HepG2 (cell line): ENCODE measurements around the gene MAJIN. TPM values are rescaled to one million over a fixed set of nuclear protein-coding genes. Genes with fewer than 3 reads are reported as not detected.
A peak's percentile ranks its signal among the peaks of the same experiment; 100 is the strongest.

Experiments used
- ATAD3A ChIP-seq: sonication (generic); formaldehyde crosslinking; IDR thresholded peaks from 2 replicates; pipeline ENCODE4 v1.4.0; 2020; ENCODE audit warnings: missing genetic modification reagents
- CENPBD1 ChIP-seq: sonication (generic); formaldehyde crosslinking; IDR thresholded peaks from 2 replicates; pipeline ENCODE4 v1.8.0; 2022; ENCODE audit warnings: missing genetic modification reagents, low read depth, mild to moderate bottlenecking, borderline replicate concordance
- ELF3 ChIP-seq: IDR thresholded peaks from 2 replicates; pipeline ENCODE4 v1.6.1; 2016; ENCODE audit warnings: missing genetic modification reagents, missing compliant biosample characterization
- EP300 ChIP-seq, 3 experiments: sonication (generic) in 1 of 3; formaldehyde crosslinking in 1 of 3; IDR thresholded peaks; 2 replicates each; pipeline versions ENCODE4 v1.5.1 to v1.6.1; 2011 to 2020; ENCODE audit warnings: low read depth in 2 of 3, low read length in 2 of 3, borderline replicate concordance in 1 of 3, improper control_type of control experiment in 1 of 3, mild to moderate bottlenecking in 1 of 3, missing genetic modification reagents in 1 of 3, moderate library complexity in 1 of 3
- HOXA3 ChIP-seq: sonication (generic); formaldehyde crosslinking; IDR thresholded peaks from 2 replicates; pipeline ENCODE4 v1.5.0; 2020; ENCODE audit warnings: missing genetic modification reagents
- NR2C2 ChIP-seq: sonication (generic); formaldehyde crosslinking; IDR thresholded peaks from 2 replicates; pipeline ENCODE4 v1.4.0; 2020; ENCODE audit warnings: missing genetic modification reagents, mild to moderate bottlenecking, moderate library complexity, borderline replicate concordance
- POLR2A ChIP-seq, 2 experiments: IDR thresholded peaks; 2 replicates each; pipeline ENCODE4 v1.6.1; 2011; ENCODE audit warnings: low read depth in 2 of 2, low read length in 2 of 2, mild to moderate bottlenecking in 1 of 2, moderate library complexity in 1 of 2; ENCODE audit not compliant: insufficient read depth in 1 of 2
- POLR2AphosphoS5 ChIP-seq: IDR thresholded peaks from 2 replicates; pipeline ENCODE4 v1.6.1; 2012; ENCODE audit warnings: low read depth, low read length
- THAP7 ChIP-seq: sonication (generic); formaldehyde crosslinking; IDR thresholded peaks from 2 replicates; pipeline ENCODE4 v1.8.1; 2023; ENCODE audit warnings: mild to moderate bottlenecking, missing genetic modification reagents
- YEATS2 ChIP-seq: sonication (generic); formaldehyde crosslinking; IDR thresholded peaks from 2 replicates; pipeline ENCODE4 v1.4.0; 2020; ENCODE audit warnings: missing genetic modification reagents, borderline replicate concordance
- ZBTB40 ChIP-seq, 2 experiments: fragments of 450-650 bp in 1 of 2; sonication (generic) in 1 of 2; formaldehyde crosslinking in 1 of 2; IDR thresholded peaks; 2 replicates each; pipeline versions ENCODE4 v1.6.1 to v1.8.0; 2016 to 2022; ENCODE audit warnings: antibody characterized with exemption in 1 of 2, mild to moderate bottlenecking in 1 of 2, missing genetic modification reagents in 1 of 2
- ZNF414 ChIP-seq: sonication (generic); formaldehyde crosslinking; IDR thresholded peaks from 2 replicates; pipeline ENCODE4 v1.5.0; 2020; ENCODE audit warnings: missing genetic modification reagents
- ZNF619 ChIP-seq: sonication (generic); formaldehyde crosslinking; IDR thresholded peaks from 2 replicates; pipeline ENCODE4 v1.4.0; 2020; ENCODE audit warnings: mild to moderate bottlenecking, missing genetic modification reagents
- ZUFSP ChIP-seq: sonication (generic); formaldehyde crosslinking; IDR thresholded peaks from 2 replicates; pipeline ENCODE4 v1.9.0; 2021; ENCODE audit warnings: missing genetic modification reagents, mild to moderate bottlenecking, borderline replicate concordance
- polyA plus RNA-seq, 8 experiments: library from polyadenylated mRNA; depleted of rRNA in 3 of 8; stranded (reverse) in 7 of 8; unstranded in 1 of 8; fragments of >200 nt; fragmentation: Illumina TruSeq in 4 of 8; extraction: Trizol in 4 of 8; gene quantifications; 2 replicates each; pipeline versions ENCODE4 v1.2.1 to v1.2.3, GENCODE V29; 2011 to 2016; ENCODE audit warnings: low read depth in 4 of 8, missing spikeins in 1 of 8, mixed read lengths in 1 of 8; ENCODE audit not compliant: insufficient read depth in 1 of 8
- total RNA-seq, 5 experiments: library from RNA; depleted of rRNA; stranded (reverse); fragments of >200 nt; fragmentation: Illumina TruSeq; extraction: Trizol; gene quantifications; 2 replicates each; pipeline ENCODE4 v1.2.3, GENCODE V29; 2016; ENCODE audit warnings: low read depth in 1 of 5

The MAJIN gene
- total and polyA plus RNA-seq, 2 of the 13 experiments (the other 11 are each of a cell fraction or from before 2014, with no cell fraction given) = not detected

GRCh38 chr11:64998141-64998540, 26.2 kb upstream of the MAJIN start (continued):
- no peak for TF ChIP-seq ZNF619
- no peak for TF ChIP-seq CENPBD1
- TF ChIP-seq ATAD3A (CRISPR knock-in tag) = no peak
- TF ChIP-seq ZNF414 (CRISPR knock-in tag) = no peak
- 0 out of 4 replicates have a peak, but pooled peaks of 1 of the 2 experiments have one; percentile 29 for TF ChIP-seq POLR2A (IDR thresholded peaks at IDR 0.05; ENCODE audit: insufficient read depth in 1 of 2, low read depth in 2 of 2, low read length in 2 of 2)
- TF ChIP-seq THAP7 (CRISPR knock-in tag) = no peak
- TF ChIP-seq EP300 (IDR thresholded peaks at IDR 0.05; ENCODE audit: low read depth in 2 of 2, low read length in 2 of 2) = peak in 1 of 2 experiments; percentile 25; a peak in 1 of 4 replicates
- no peak for TF ChIP-seq EP300 (CRISPR knock-in tag; IDR thresholded peaks at IDR 0.05; ENCODE audit: borderline replicate concordance)
- peak; percentile 46; the same call in 1 of the 2 replicates for TF ChIP-seq YEATS2 (CRISPR knock-in tag)
- TF ChIP-seq ZBTB40 (IDR thresholded peaks at IDR 0.05) = no peak
- no peak for TF ChIP-seq ZBTB40 (CRISPR knock-in tag; IDR thresholded peaks at IDR 0.05)
- peak; percentile 42; the same call in 1 of the 2 replicates for TF ChIP-seq POLR2AphosphoS5
- TF ChIP-seq ZUFSP (CRISPR knock-in tag) = no peak
- TF ChIP-seq ELF3 = 0 out of 2 replicates have a peak, but pooled peaks have one; percentile 26
- 0 out of 2 replicates have a peak, but pooled peaks have one; percentile 6 for TF ChIP-seq NR2C2 (CRISPR knock-in tag)
- peak; percentile 33; the same call in 1 of the 2 replicates for TF ChIP-seq HOXA3
